H1 (cell line): ENCODE data around the gene CTTNBP2NL. TPM values are rescaled to one million over a fixed set of nuclear protein-coding genes. Genes with fewer than 3 reads are reported as not detected.

Experiments used
- CTCF ChIA-PET: fragments of 300-600 bp; sonication (Branson Sonifier 250); formaldehyde crosslinking; loops from one replicate; lab custom pipeline; 2021; ENCODE audit not compliant: partially characterized antibody; lab: Charles Lee
- POLR2A ChIA-PET: fragments of 300-600 bp; sonication (Branson Sonifier 250); formaldehyde crosslinking; loops from one replicate; lab custom pipeline; 2021; ENCODE audit warnings: inconsistent platforms; ENCODE audit not compliant: partially characterized antibody; lab: Charles Lee
- DNase-seq, 2 experiments: peaks; one replicate each; pipeline versions ENCODE4 v3.0.0 to v3.0.0-alpha.2; 2010 to 2022; ENCODE audit warnings: low spot score in 2 of 2, low read depth in 1 of 2, mixed read lengths in 1 of 2
- FAIRE-seq: peaks from 2 replicates; lab custom pipeline; 2011; peaks lifted over from hg19 to GRCh38; lab: Jason Lieb, UNC
- H2AFZ ChIP-seq: 2 replicates; pipeline ENCODE4 v1.8.1; 2012; ENCODE audit warnings: low read length, inconsistent platforms
- H2AK5ac ChIP-seq: 2 replicates; pipeline ENCODE4 v1.6.1; 2013; ENCODE audit warnings: low read depth, low read length
- H2BK120ac ChIP-seq: replicated peaks from 2 replicates; pipeline ENCODE3; 2013; ENCODE audit warnings: low read depth, low read length, inconsistent platforms
- H2BK12ac ChIP-seq: 2 replicates; pipeline ENCODE4 v1.6.1; 2013; ENCODE audit warnings: low read depth, low read length
- H2BK15ac ChIP-seq: 2 replicates; pipeline ENCODE4 v1.6.1; 2013; ENCODE audit warnings: low read length
- H2BK20ac ChIP-seq: 2 replicates; pipeline ENCODE4 v1.6.1; 2013; ENCODE audit warnings: low read length
- H2BK5ac ChIP-seq: 2 replicates; pipeline ENCODE4 v1.6.1; 2013; ENCODE audit warnings: low read depth, low read length
- H3K14ac ChIP-seq: 2 replicates; pipeline ENCODE4 v1.6.1; 2013; ENCODE audit warnings: inconsistent platforms; ENCODE audit not compliant: insufficient read length
- H3K18ac ChIP-seq: 2 replicates; pipeline ENCODE4 v1.6.1; 2013; ENCODE audit warnings: low read length; ENCODE audit errors: extremely low read depth
- H3K23ac ChIP-seq: 2 replicates; pipeline ENCODE4 v1.6.1; 2013; ENCODE audit warnings: inconsistent platforms; ENCODE audit not compliant: insufficient read length
- H3K23me2 ChIP-seq: 2 replicates; pipeline ENCODE4 v1.6.1; 2013; ENCODE audit warnings: low read depth, low read length
- H3K27ac ChIP-seq: 2 replicates; pipeline ENCODE4 v1.6.1; 2011; ENCODE audit warnings: low read depth, low read length, inconsistent platforms
- H3K27me3 ChIP-seq, 4 experiments: replicated peaks in 1 of 4; 1 replicate in 1 of 4; 2 replicates in 3 of 4; pipeline versions ENCODE4 v1.6.1 to v1.8.1; 2011 to 2013; ENCODE audit warnings: low read length in 3 of 4, mild to moderate bottlenecking in 3 of 4, inconsistent platforms in 2 of 4, mixed read lengths in 2 of 4, moderate library complexity in 1 of 4; ENCODE audit not compliant: control insufficient read depth in 3 of 4, insufficient read depth in 3 of 4; ENCODE audit errors: extremely low read depth in 1 of 4
- H3K36me3 ChIP-seq, 4 experiments: 2 replicates each; pipeline versions ENCODE4 v1.6.1 to v1.8.1; 2011 to 2013; ENCODE audit warnings: mild to moderate bottlenecking in 4 of 4, low read length in 3 of 4, moderate library complexity in 2 of 4, control low read depth in 1 of 4, inconsistent platforms in 1 of 4; ENCODE audit not compliant: insufficient read depth in 4 of 4, control insufficient read depth in 2 of 4
- H3K4ac ChIP-seq: replicated peaks from 2 replicates; pipeline ENCODE3; 2013; ENCODE audit warnings: low read length, low read depth, mixed read lengths, inconsistent platforms; ENCODE audit not compliant: insufficient read length
- H3K4me1 ChIP-seq, 4 experiments: replicated peaks in 1 of 4; 1 replicate in 1 of 4; 2 replicates in 3 of 4; pipeline versions ENCODE4 v1.6.1 to v1.8.1; 2011 to 2013; ENCODE audit warnings: low read length in 3 of 4, inconsistent platforms in 2 of 4, mixed read lengths in 1 of 4; ENCODE audit not compliant: insufficient read depth in 4 of 4, control insufficient read depth in 3 of 4
- H3K4me2 ChIP-seq, 2 experiments: 2 replicates each; pipeline versions ENCODE4 v1.6.1 to v1.8.1; 2011 to 2013; ENCODE audit warnings: low read depth in 2 of 2, low read length in 2 of 2, control low read depth in 1 of 2, inconsistent platforms in 1 of 2, mild to moderate bottlenecking in 1 of 2; ENCODE audit not compliant: insufficient read depth in 1 of 2
- H3K4me3 ChIP-seq, 4 experiments: fragments of 200-600, 300-600 bp in 1 of 4; sonication (generic), shearing (Covaris generic), sonication (Bioruptor Twin) in 1 of 4; 2 replicates each; pipeline versions ENCODE4 v1.5.1 to v1.8.1; 2011 to 2016; ENCODE audit warnings: low read length in 4 of 4, low read depth in 3 of 4, control low read depth in 2 of 4, inconsistent platforms in 2 of 4, mild to moderate bottlenecking in 2 of 4, mixed read lengths in 1 of 4, moderate library complexity in 1 of 4; ENCODE audit not compliant: insufficient read depth in 2 of 4; ENCODE audit errors: extremely low read depth in 1 of 4
- H3K56ac ChIP-seq: replicated peaks from 2 replicates; pipeline ENCODE3; 2013; ENCODE audit warnings: low read depth, mild to moderate bottlenecking, mixed read lengths, low read length, inconsistent platforms; ENCODE audit not compliant: insufficient read length
- H3K79me1 ChIP-seq: 2 replicates; pipeline ENCODE4 v1.6.1; 2013; ENCODE audit warnings: low read depth, low read length, control low read depth
- H3K79me2 ChIP-seq, 2 experiments: 2 replicates each; pipeline versions ENCODE4 v1.6.1 to v1.8.1; 2012 to 2013; ENCODE audit warnings: low read length in 2 of 2, mild to moderate bottlenecking in 2 of 2, inconsistent platforms in 1 of 2; ENCODE audit not compliant: insufficient read depth in 2 of 2, control insufficient read depth in 1 of 2
- H3K9ac ChIP-seq, 4 experiments: replicated peaks in 1 of 4; 1 replicate in 1 of 4; 2 replicates in 3 of 4; pipeline versions ENCODE4 v1.6.1 to v1.8.1; 2011 to 2013; ENCODE audit warnings: low read depth in 3 of 4, low read length in 3 of 4, control low read depth in 2 of 4, mild to moderate bottlenecking in 2 of 4, moderate library complexity in 2 of 4, inconsistent platforms in 1 of 4; ENCODE audit errors: extremely low read depth in 1 of 4
- H3K9me3 ChIP-seq, 2 experiments: 2 replicates each; pipeline versions ENCODE4 v1.6.1 to v1.8.1; 2012 to 2013; ENCODE audit warnings: mild to moderate bottlenecking in 2 of 2, moderate library complexity in 2 of 2, control low read depth in 1 of 2, inconsistent platforms in 1 of 2, low read depth in 1 of 2, low read length in 1 of 2, mixed read lengths in 1 of 2; ENCODE audit not compliant: insufficient read depth in 2 of 2
- H4K20me1 ChIP-seq, 2 experiments: replicated peaks in 1 of 2; 2 replicates each; pipeline versions ENCODE3 to v1.8.1; 2011 to 2013; ENCODE audit warnings: inconsistent platforms in 2 of 2, low read length in 2 of 2, mild to moderate bottlenecking in 1 of 2; ENCODE audit not compliant: insufficient read depth in 2 of 2, control insufficient read depth in 1 of 2
- H4K5ac ChIP-seq: 2 replicates; pipeline ENCODE4 v1.6.1; 2013; ENCODE audit warnings: low read length, low read depth, mixed read lengths, inconsistent platforms; ENCODE audit not compliant: insufficient read length
- H4K8ac ChIP-seq: 2 replicates; pipeline ENCODE4 v1.8.0; 2013; ENCODE audit warnings: mild to moderate bottlenecking, moderate library complexity, low read length, inconsistent platforms; ENCODE audit not compliant: insufficient read depth; ENCODE audit errors: extremely low read depth
- H4K91ac ChIP-seq: replicated peaks from 2 replicates; pipeline ENCODE3; 2013; ENCODE audit warnings: low read length, mixed read lengths, inconsistent platforms; ENCODE audit not compliant: insufficient read length
- TCF12 ChIP-seq: IDR thresholded peaks from 2 replicates; pipeline ENCODE4 v1.6.1; 2011; ENCODE audit warnings: low read depth, mild to moderate bottlenecking, low read length
- WGBS, 2 experiments: shearing (Covaris generic) in 1 of 2; methylation state at CpG; one replicate each; pipeline versions ENCODE4 v1.1.6 to v1.1.7; 2013 to 2015; ENCODE audit warnings: low lambda C conversion rate in 2 of 2, mixed read lengths in 2 of 2, inconsistent platforms in 1 of 2, low coverage in 1 of 2, missing lambda C conversion rate in 1 of 2; ENCODE audit not compliant: insufficient replicate concordance in 2 of 2, insufficient coverage in 1 of 2, insufficient read length in 1 of 2; ENCODE audit errors: extremely low coverage in 1 of 2, missing lambda C conversion rate in 1 of 2; 5-methylcytosine and 5-hydroxymethylcytosine counted together
- polyA plus RNA-seq, 7 experiments: library from polyadenylated mRNA; depleted of rRNA in 3 of 7; stranded (reverse) in 5 of 7; unstranded in 2 of 7; fragments of >200 nt in 5 of 7; fragments of 200-250 nt in 2 of 7; gene quantifications; 1 replicate in 5 of 7; 2 replicates in 1 of 7; 4 replicates in 1 of 7; pipeline versions ENCODE4 v1.2.1 to v1.2.3, GENCODE V29; 2011 to 2013; ENCODE audit warnings: missing spikeins in 2 of 7, mixed read lengths in 2 of 7
- total RNA-seq: library from RNA; stranded (reverse); fragmentation: NEBNext Ultra II Directional; extraction: Animal tissue kit (Norgen Biotek cat#: 25700); gene quantifications from 2 replicates; pipeline ENCODE4 v1.2.1, GENCODE V29; 2021

The CTTNBP2NL gene
- total and polyA plus RNA-seq, 2 of the 8 experiments (the other 6 are each of a cell fraction or from before 2014, with no cell fraction given), result 6.4 to 35.1 TPM

DNA sequence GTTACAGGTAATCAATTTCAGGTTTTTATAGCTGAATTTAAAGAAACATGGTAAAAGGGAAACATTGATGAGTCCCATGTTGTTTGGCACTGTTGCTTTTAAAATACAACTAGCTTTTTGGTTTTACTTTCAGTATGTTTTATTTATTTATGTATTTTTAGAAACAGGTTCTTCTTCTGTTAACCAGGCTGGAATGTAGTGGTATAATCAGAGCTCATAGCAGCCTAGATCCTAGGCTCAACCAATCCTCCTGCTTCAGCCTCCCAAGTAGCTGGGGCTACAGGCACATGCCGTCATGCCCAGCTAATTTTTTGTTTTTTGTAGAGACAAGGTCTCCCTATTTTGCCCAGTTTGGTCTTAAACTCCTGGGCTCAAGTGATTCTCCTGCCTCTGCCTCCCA is 50.4 kb downstream of the CTTNBP2NL start:
- Histone ChIP-seq H3K56ac (no peak overlapping the region), H3K27ac (no peak overlapping the region), H3K9ac (no peak overlapping the region), H3K4me2 (no peak overlapping the region), H4K5ac (no peak overlapping the region), H3K18ac (no peak overlapping the region), H3K4me1 (no peaks in the 10 kb centered on the region), H2BK15ac (no peak overlapping the region), H3K9me3 (no peaks in the 10 kb centered on the region), H4K8ac (no peak overlapping the region), H2BK12ac (no peak overlapping the region), H3K4me3 (no peak overlapping the region), H3K36me3 (peaks cover 3 to 18% (median 7%) of the 10 kb centered on the region in 4 experiments; a peak in 6 of 8 replicates), H2AK5ac (no peak overlapping the region), H3K14ac (no peak overlapping the region), H3K23me2 (no peaks in the 10 kb centered on the region), H3K23ac (no peak overlapping the region), H3K4ac (no peak overlapping the region), H3K79me2 (no peaks in the 10 kb centered on the region), H2BK20ac (no peak overlapping the region), H4K91ac (no peak overlapping the region), H4K20me1 (peaks cover 1 to 5% of the 10 kb centered on the region in 2 experiments), H2BK5ac (no peak overlapping the region), H3K79me1 (no peaks in the 10 kb centered on the region), H2BK120ac (no peak overlapping the region), H2AFZ (no peak overlapping the region), H3K27me3 (no peaks in the 10 kb centered on the region)
- TF ChIP-seq TCF12, result no peak
- CTCF ChIA-PET, result interaction anchor here (0.6 to 1.7 kb wide), 5 partner anchors 13 to 270 kb away, joined by 3 to 4 read pairs (median 4); no protein-coding TSS in a partner anchor
- FAIRE-seq, result no peak
- no peak for DNase-seq
- POLR2A ChIA-PET, result interaction anchor here (0.7 kb wide), 1 partner anchor 142 kb away, joined by 3 read pairs; no protein-coding TSS in a partner anchor
- WGBS, 2 experiments, result 94% methylated on average over 1 of the region's 1 CpG; no CpG with 5 or more reads in 1 of the 2 experiments
